K562 (cell line): ENCODE results near the gene DDIT3. TPM values are rescaled to one million over a fixed set of nuclear protein-coding genes. Genes with fewer than 3 reads are reported as not detected.

Experiments
- CBFB ChIP-seq: sonication (generic); formaldehyde crosslinking; IDR thresholded peaks from 2 replicates; pipeline ENCODE4 v1.4.0; 2020; ENCODE audit warnings: mild to moderate bottlenecking, missing genetic modification reagents
- DIDO1 ChIP-seq: fragments of 450-650 bp; IDR thresholded peaks from 2 replicates; pipeline ENCODE4 v1.6.1; 2016; ENCODE audit warnings: low read depth, missing biosample characterization, missing genetic modification characterization
- ETV1 ChIP-seq: fragments of 450-650 bp; conservative IDR thresholded peaks from 2 replicates; pipeline ENCODE4 v1.6.1; 2016; ENCODE audit warnings: missing genetic modification characterization, control low read depth, low read depth, missing compliant biosample characterization
- HEY1 ChIP-seq: fragments of 250-450 bp; sonication (Bioruptor Pico); IDR thresholded peaks from 2 replicates; pipeline ENCODE4 v1.5.0; 2020; ENCODE audit warnings: mild to moderate bottlenecking, moderate library complexity, borderline replicate concordance
- HMG20A ChIP-seq: fragments of 450-650 bp; formaldehyde crosslinking; conservative IDR thresholded peaks from 2 replicates; pipeline ENCODE4 v1.4.0; 2020; ENCODE audit warnings: mild to moderate bottlenecking, mixed read lengths
- KLF10 ChIP-seq: fragments of 250-450 bp; sonication (Bioruptor Pico); IDR thresholded peaks from 2 replicates; pipeline ENCODE4 v1.6.1; 2021; ENCODE audit warnings: matching md5 sums
- MYBL2 ChIP-seq, 2 experiments: fragments of 450-650 bp in 1 of 2; sonication (generic) in 1 of 2; formaldehyde crosslinking in 1 of 2; IDR thresholded peaks; 2 replicates each; pipeline versions ENCODE4 v1.6.1 to v1.8.1; 2017 to 2022; ENCODE audit warnings: borderline replicate concordance in 1 of 2, inconsistent platforms in 1 of 2, low read depth in 1 of 2, mild to moderate bottlenecking in 1 of 2, missing genetic modification reagents in 1 of 2, moderate library complexity in 1 of 2
- NUFIP1 ChIP-seq: fragments of 450-650 bp; IDR thresholded peaks from 2 replicates; pipeline ENCODE4 v1.6.1; 2018; ENCODE audit not compliant: partially characterized antibody
- PYGO2 ChIP-seq: fragments of 450-650 bp; IDR thresholded peaks from 2 replicates; pipeline ENCODE4 v1.6.1; 2016; ENCODE audit warnings: mild to moderate bottlenecking, missing genetic modification characterization, moderate library complexity, missing compliant biosample characterization
- STAT5A ChIP-seq: IDR thresholded peaks from 2 replicates; pipeline ENCODE4 v1.6.1; 2012; ENCODE audit warnings: low read length, inconsistent platforms, borderline replicate concordance
- XRCC3 ChIP-seq: fragments of 450-650 bp; IDR thresholded peaks from 2 replicates; pipeline ENCODE4 v1.6.1; 2017; ENCODE audit warnings: mild to moderate bottlenecking, moderate library complexity
- ZNF354B ChIP-seq: fragments of 250-450 bp; sonication (Bioruptor Pico); IDR thresholded peaks from 2 replicates; pipeline ENCODE4 v1.4.0; 2020
- ZNF75A ChIP-seq: fragments of 450-650 bp; formaldehyde crosslinking; IDR thresholded peaks from 2 replicates; pipeline ENCODE4 v1.4.0; 2020; ENCODE audit warnings: mild to moderate bottlenecking
- ZNF76 ChIP-seq: fragments of 250-450 bp; sonication (Bioruptor Pico); IDR thresholded peaks from 2 replicates; pipeline ENCODE4 v1.4.0; 2020; ENCODE audit warnings: mild to moderate bottlenecking, moderate library complexity, borderline replicate concordance
- polyA plus RNA-seq, 8 experiments: library from polyadenylated mRNA; depleted of rRNA in 4 of 8; stranded (reverse) in 5 of 8; unstranded in 3 of 8; fragments of >200 nt; fragmentation: Nextera tagmentation in 2 of 8; fragmentation: Illumina TruSeq in 1 of 8; extraction: Ambion mirVana in 2 of 8; extraction: Trizol in 1 of 8; gene quantifications; 2 replicates each; pipeline versions ENCODE4 v1.2.1 to v1.2.3, GENCODE V29; 2011 to 2014; ENCODE audit warnings: inconsistent platforms in 1 of 8, missing spikeins in 1 of 8
- total RNA-seq, 7 experiments: library from RNA; depleted of rRNA in 6 of 7; stranded (reverse); fragments of >200 nt in 6 of 7; fragmentation: Illumina TruSeq in 2 of 7; extraction: Trizol in 2 of 7; gene quantifications; 2 replicates each; pipeline versions ENCODE4 v1.2.1 to v1.2.3, GENCODE V29; 2011 to 2021; ENCODE audit warnings: low replicate concordance in 1 of 7
- TF ChIP-seq, protein P1 (sequence below): sonication (generic); formaldehyde crosslinking; IDR thresholded peaks from 2 replicates; pipeline ENCODE4 v1.8.0; 2022; ENCODE audit warnings: mild to moderate bottlenecking, missing genetic modification reagents
- TF ChIP-seq, protein P2 (sequence below): sonication (generic); formaldehyde crosslinking; IDR thresholded peaks from 2 replicates; pipeline ENCODE4 v1.8.0; 2022; ENCODE audit warnings: missing genetic modification reagents, mild to moderate bottlenecking, borderline replicate concordance
- TF ChIP-seq, protein P3 (sequence below), 2 experiments: IDR thresholded peaks; 2 replicates each; pipeline ENCODE4 v1.6.1; 2011; ENCODE audit warnings: borderline replicate concordance in 1 of 2, control low read depth in 1 of 2, low read depth in 1 of 2, low read length in 1 of 2, mild to moderate bottlenecking in 1 of 2, mixed read lengths in 1 of 2, moderate library complexity in 1 of 2; ENCODE audit not compliant: insufficient read depth in 1 of 2, insufficient read length in 1 of 2, poor library complexity in 1 of 2, severe bottlenecking in 1 of 2; ENCODE audit errors: extremely low read depth in 1 of 2
- TF ChIP-seq, protein P4 (sequence below): fragments of 450-650 bp; formaldehyde crosslinking; IDR thresholded peaks from 2 replicates; pipeline ENCODE4 v1.4.0; 2020; ENCODE audit warnings: mild to moderate bottlenecking, moderate library complexity
- TF ChIP-seq, protein P5 (sequence below): fragments of 450-650 bp; formaldehyde crosslinking; IDR thresholded peaks from 2 replicates; pipeline ENCODE4 v1.4.0; 2022; ENCODE audit warnings: mild to moderate bottlenecking, moderate library complexity

The DDIT3 gene
- total and polyA plus RNA-seq, 9 of the 15 experiments (the other 6 are each of a cell fraction or from before 2014, with no cell fraction given), result 59.1 to 272 (median 89.9) TPM

DNA sequence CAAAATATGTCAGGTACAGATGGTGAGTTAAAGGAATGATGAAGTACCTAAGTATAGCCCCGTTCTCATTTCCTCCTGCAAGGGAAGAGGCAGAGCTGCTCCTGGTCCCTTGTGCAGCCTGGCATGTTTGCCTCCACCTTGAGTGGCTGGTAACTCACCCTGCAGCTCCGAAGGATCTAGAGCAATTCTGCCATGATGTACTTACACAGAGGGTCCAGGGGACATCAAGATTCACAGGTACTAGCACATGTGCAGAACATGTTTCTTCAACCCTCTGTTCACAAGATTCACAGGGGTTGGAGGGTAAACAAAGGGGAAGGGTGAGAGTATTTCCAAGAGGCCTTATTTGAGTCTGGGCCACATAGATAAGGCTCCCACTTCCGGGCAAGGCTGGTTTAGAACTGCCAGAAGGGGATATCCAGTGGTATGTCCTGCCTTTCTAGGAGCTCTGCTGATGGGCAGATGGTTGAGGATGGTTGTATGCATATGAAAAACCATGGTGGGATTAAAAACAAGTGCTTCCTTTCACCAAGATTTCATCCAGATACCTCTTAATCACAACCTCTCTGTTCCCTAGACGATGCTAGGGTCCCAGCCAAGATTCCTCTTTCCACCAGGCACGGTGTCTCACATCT, 18.9 kb upstream of the DDIT3 start (continued):
- TF ChIP-seq PYGO2 (tag) (no peak), DIDO1 (tag) (no peak), HMG20A (CRISPR knock-in tag) (no peak), ZNF76 (CRISPR knock-in tag) (peak; percentile 78; the same call in 1 of the 2 replicates), NUFIP1 (peak; percentile 26), CBFB (CRISPR knock-in tag) (no peak), ZNF354B (CRISPR knock-in tag) (no peak), KLF10 (CRISPR knock-in tag) (no peak), STAT5A (peak; percentile 85), ZNF75A (0 out of 2 replicates have a peak, but pooled peaks have one; percentile 35), HEY1 (no peak), MYBL2 (IDR thresholded peaks at IDR 0.05; ENCODE audit: low read depth) (no peak), MYBL2 (CRISPR knock-in tag; IDR thresholded peaks at IDR 0.05; ENCODE audit: borderline replicate concordance) (no peak), ETV1 (tag) (peak; percentile 99), XRCC3 (no peak)
- TF ChIP-seq, protein P1, sequence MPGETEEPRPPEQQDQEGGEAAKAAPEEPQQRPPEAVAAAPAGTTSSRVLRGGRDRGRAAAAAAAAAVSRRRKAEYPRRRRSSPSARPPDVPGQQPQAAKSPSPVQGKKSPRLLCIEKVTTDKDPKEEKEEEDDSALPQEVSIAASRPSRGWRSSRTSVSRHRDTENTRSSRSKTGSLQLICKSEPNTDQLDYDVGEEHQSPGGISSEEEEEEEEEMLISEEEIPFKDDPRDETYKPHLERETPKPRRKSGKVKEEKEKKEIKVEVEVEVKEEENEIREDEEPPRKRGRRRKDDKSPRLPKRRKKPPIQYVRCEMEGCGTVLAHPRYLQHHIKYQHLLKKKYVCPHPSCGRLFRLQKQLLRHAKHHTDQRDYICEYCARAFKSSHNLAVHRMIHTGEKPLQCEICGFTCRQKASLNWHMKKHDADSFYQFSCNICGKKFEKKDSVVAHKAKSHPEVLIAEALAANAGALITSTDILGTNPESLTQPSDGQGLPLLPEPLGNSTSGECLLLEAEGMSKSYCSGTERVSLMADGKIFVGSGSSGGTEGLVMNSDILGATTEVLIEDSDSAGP, result no peak
- TF ChIP-seq, protein P2, sequence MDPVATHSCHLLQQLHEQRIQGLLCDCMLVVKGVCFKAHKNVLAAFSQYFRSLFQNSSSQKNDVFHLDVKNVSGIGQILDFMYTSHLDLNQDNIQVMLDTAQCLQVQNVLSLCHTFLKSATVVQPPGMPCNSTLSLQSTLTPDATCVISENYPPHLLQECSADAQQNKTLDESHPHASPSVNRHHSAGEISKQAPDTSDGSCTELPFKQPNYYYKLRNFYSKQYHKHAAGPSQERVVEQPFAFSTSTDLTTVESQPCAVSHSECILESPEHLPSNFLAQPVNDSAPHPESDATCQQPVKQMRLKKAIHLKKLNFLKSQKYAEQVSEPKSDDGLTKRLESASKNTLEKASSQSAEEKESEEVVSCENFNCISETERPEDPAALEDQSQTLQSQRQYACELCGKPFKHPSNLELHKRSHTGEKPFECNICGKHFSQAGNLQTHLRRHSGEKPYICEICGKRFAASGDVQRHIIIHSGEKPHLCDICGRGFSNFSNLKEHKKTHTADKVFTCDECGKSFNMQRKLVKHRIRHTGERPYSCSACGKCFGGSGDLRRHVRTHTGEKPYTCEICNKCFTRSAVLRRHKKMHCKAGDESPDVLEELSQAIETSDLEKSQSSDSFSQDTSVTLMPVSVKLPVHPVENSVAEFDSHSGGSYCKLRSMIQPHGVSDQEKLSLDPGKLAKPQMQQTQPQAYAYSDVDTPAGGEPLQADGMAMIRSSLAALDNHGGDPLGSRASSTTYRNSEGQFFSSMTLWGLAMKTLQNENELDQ (CRISPR knock-in tag), result no peak
- TF ChIP-seq, protein P3, sequence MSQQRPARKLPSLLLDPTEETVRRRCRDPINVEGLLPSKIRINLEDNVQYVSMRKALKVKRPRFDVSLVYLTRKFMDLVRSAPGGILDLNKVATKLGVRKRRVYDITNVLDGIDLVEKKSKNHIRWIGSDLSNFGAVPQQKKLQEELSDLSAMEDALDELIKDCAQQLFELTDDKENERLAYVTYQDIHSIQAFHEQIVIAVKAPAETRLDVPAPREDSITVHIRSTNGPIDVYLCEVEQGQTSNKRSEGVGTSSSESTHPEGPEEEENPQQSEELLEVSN (IDR thresholded peaks at IDR 0.05; ENCODE audit: borderline replicate concordance in 1 of 2, extremely low read depth in 1 of 2, insufficient read depth in 1 of 2, insufficient read length in 1 of 2, low read depth in 1 of 2, low read length in 1 of 2, poor library complexity in 1 of 2, severe bottlenecking in 1 of 2), result peak; percentile 24 to 65
- TF ChIP-seq, protein P4, sequence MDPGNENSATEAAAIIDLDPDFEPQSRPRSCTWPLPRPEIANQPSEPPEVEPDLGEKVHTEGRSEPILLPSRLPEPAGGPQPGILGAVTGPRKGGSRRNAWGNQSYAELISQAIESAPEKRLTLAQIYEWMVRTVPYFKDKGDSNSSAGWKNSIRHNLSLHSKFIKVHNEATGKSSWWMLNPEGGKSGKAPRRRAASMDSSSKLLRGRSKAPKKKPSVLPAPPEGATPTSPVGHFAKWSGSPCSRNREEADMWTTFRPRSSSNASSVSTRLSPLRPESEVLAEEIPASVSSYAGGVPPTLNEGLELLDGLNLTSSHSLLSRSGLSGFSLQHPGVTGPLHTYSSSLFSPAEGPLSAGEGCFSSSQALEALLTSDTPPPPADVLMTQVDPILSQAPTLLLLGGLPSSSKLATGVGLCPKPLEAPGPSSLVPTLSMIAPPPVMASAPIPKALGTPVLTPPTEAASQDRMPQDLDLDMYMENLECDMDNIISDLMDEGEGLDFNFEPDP (CRISPR knock-in tag), result no peak
- TF ChIP-seq, protein P5, sequence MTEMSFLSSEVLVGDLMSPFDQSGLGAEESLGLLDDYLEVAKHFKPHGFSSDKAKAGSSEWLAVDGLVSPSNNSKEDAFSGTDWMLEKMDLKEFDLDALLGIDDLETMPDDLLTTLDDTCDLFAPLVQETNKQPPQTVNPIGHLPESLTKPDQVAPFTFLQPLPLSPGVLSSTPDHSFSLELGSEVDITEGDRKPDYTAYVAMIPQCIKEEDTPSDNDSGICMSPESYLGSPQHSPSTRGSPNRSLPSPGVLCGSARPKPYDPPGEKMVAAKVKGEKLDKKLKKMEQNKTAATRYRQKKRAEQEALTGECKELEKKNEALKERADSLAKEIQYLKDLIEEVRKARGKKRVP (CRISPR knock-in tag), result no peak
